Measurements from ENCODE around the gene USH1C.

The USH1C gene

DNA sequence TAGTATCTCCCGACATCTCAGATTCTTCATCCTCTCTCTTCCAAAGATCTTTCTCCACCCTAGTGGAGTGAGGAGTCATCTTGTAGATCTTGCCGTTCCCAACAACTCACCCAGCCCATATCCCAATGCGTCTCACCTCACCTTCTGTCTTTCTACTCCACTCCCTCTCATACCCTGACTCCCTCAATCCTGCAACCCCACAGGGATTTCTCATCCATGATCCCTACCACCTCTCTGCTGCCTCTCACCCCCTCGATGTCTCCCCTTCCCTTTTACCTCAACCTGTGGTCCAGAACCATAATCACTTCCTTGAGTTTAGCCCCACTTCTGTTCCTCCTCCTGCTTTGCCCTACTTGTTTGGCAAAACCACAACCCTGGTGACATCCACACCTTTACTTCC, 44.5 kb upstream of the USH1C start:
- no peaks in the 10 kb centered on the region for H3K4me1 ChIP-seq (ENCODE audit: low read depth, poor library complexity, severe bottlenecking)
- TF ChIP-seq, protein P1, sequence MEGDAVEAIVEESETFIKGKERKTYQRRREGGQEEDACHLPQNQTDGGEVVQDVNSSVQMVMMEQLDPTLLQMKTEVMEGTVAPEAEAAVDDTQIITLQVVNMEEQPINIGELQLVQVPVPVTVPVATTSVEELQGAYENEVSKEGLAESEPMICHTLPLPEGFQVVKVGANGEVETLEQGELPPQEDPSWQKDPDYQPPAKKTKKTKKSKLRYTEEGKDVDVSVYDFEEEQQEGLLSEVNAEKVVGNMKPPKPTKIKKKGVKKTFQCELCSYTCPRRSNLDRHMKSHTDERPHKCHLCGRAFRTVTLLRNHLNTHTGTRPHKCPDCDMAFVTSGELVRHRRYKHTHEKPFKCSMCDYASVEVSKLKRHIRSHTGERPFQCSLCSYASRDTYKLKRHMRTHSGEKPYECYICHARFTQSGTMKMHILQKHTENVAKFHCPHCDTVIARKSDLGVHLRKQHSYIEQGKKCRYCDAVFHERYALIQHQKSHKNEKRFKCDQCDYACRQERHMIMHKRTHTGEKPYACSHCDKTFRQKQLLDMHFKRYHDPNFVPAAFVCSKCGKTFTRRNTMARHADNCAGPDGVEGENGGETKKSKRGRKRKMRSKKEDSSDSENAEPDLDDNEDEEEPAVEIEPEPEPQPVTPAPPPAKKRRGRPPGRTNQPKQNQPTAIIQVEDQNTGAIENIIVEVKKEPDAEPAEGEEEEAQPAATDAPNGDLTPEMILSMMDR (conservative IDR thresholded peaks at IDR 0.05; ENCODE audit: low read depth, low read length), result no peak
- no peaks in the 10 kb centered on the region for H4K20me1 ChIP-seq (ENCODE audit: insufficient read depth)

DNA sequence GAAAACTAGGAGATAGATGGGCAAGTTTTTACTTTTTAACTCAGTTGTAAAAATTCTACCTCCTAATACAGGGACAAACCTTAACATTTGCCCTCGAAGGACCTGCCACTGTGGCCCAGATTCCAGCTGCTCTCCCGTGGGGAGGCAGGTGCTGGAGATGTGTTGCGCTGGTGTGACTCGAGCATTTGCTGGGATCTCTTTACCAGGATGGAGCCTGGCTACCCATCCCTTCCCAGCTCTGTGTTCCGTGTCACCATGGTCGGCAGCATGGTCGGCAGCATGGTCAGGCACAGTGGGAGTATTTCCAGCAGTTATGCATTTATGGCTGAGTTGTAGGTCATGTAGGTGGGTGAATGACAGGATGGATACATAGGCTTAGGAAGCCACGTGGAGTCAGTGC, 44.0 kb upstream of the USH1C start:
- TF ChIP-seq, protein P1 (conservative IDR thresholded peaks at IDR 0.05; ENCODE audit: low read depth, low read length), result no peak

More for the DNA sequence above, 44.5 kb upstream of the USH1C start:
- Histone ChIP-seq H3K79me2 (ENCODE audit: insufficient read depth, low read depth) (no peaks in the 10 kb centered on the region), H2AFZ (ENCODE audit: low read depth) (no peak overlapping the region), H3K27me3 (ENCODE audit: insufficient read depth, low read depth) (no peaks in the 10 kb centered on the region), H3K4me2 (no peak overlapping the region), H3K27ac (no peak overlapping the region), H3K4me3 (IDR thresholded peaks at IDR 0.05; ENCODE audit: insufficient read depth, low read depth, low read length) (no peak overlapping the region), H3K36me3 (ENCODE audit: insufficient read depth) (no peaks in the 10 kb centered on the region), H3K9ac (no peak overlapping the region)

DNA sequence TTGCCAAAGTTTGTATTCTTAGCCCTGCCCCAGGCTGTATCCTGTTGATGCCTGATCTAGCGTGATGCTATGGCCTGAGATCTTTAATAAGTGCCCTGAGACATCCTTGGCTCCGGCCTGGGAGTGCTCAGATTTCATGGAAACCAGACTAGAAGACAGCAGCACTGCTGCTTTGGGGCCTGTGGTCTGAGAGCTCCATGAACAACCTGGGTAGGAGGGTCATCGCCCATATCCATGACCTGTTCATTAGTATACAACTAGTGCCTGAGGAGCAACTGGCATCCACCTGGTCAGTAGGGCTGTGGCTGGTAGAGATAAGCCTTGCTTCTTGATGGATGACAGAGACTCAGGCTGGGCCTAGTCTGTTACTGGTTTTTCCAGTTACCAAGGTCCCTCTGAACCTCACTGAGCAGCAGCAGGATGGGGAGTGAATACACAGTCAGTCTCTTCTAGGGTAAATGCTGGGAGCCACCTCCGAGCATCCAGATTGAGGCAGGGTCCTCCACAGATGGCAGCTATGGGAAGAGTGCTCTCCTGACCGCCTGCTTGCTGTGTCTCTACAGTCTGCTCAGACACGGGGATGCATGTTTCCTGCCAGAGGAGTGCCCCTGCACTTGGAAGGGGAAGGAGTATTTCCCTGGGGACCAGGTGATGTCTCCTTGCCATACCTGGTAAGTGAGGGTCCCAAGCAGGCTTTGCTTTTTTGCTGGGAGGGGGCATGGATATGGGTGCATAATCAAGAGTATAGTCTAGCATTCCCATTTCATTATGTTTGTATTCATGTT, 41.9 kb upstream of the USH1C start:
- Histone ChIP-seq H2AFZ (ENCODE audit: low read depth) (no peak overlapping the region), H3K27me3 (ENCODE audit: insufficient read depth, low read depth) (no peaks in the 10 kb centered on the region), H3K27ac (no peak overlapping the region), H3K9ac (no peak overlapping the region), H3K4me1 (ENCODE audit: low read depth, poor library complexity, severe bottlenecking) (no peaks in the 10 kb centered on the region), H3K36me3 (ENCODE audit: insufficient read depth) (no peaks in the 10 kb centered on the region), H3K4me3 (IDR thresholded peaks at IDR 0.05; ENCODE audit: insufficient read depth, low read depth, low read length) (no peak overlapping the region), H3K79me2 (ENCODE audit: insufficient read depth, low read depth) (no peaks in the 10 kb centered on the region), H3K4me2 (no peak overlapping the region), H4K20me1 (ENCODE audit: insufficient read depth) (no peaks in the 10 kb centered on the region)
- TF ChIP-seq, protein P1 (conservative IDR thresholded peaks at IDR 0.05; ENCODE audit: low read depth, low read length), result no peak

More for the DNA sequence above, 44.0 kb upstream of the USH1C start:
- Histone ChIP-seq H3K4me1 (ENCODE audit: low read depth, poor library complexity, severe bottlenecking) (no peaks in the 10 kb centered on the region), H3K4me3 (IDR thresholded peaks at IDR 0.05; ENCODE audit: insufficient read depth, low read depth, low read length) (no peak overlapping the region), H3K79me2 (ENCODE audit: insufficient read depth, low read depth) (no peaks in the 10 kb centered on the region), H2AFZ (ENCODE audit: low read depth) (no peak overlapping the region), H3K36me3 (ENCODE audit: insufficient read depth) (no peaks in the 10 kb centered on the region), H3K27ac (no peak overlapping the region), H4K20me1 (ENCODE audit: insufficient read depth) (no peaks in the 10 kb centered on the region), H3K27me3 (ENCODE audit: insufficient read depth, low read depth) (no peaks in the 10 kb centered on the region), H3K4me2 (no peak overlapping the region), H3K9ac (no peak overlapping the region)

DNA sequence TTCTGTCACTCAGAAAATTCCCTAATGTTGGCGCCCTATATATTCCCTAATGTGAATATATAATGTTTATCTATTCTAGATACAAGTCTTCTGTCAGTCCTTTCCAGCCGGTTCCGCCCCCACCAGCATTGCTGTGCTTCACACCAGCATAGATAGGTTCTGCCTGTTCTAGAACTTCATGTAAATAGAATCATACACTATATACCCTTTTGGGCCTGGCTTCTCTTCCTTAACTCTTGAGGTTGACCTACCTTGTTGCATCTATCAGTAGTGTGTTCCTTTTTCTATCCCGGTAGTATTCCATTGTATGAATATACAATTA, 37.5 kb upstream of the USH1C start:
- Histone ChIP-seq H3K4me3 (IDR thresholded peaks at IDR 0.05; ENCODE audit: insufficient read depth, low read depth, low read length) (no peak overlapping the region), H3K27me3 (ENCODE audit: insufficient read depth, low read depth) (no peaks in the 10 kb centered on the region), H3K4me2 (no peak overlapping the region), H3K4me1 (ENCODE audit: low read depth, poor library complexity, severe bottlenecking) (no peaks in the 10 kb centered on the region), H2AFZ (ENCODE audit: low read depth) (no peak overlapping the region), H3K79me2 (ENCODE audit: insufficient read depth, low read depth) (no peaks in the 10 kb centered on the region), H3K36me3 (ENCODE audit: insufficient read depth) (no peaks in the 10 kb centered on the region), H3K27ac (no peak overlapping the region), H4K20me1 (ENCODE audit: insufficient read depth) (no peaks in the 10 kb centered on the region), H3K9ac (no peak overlapping the region)
- TF ChIP-seq, protein P1 (conservative IDR thresholded peaks at IDR 0.05; ENCODE audit: low read depth, low read length), result no peak

All from KMS-11 (cell line).